A549 treated with CpdA at 1 μM for 4 hours (cell line): ENCODE data around the gene PFDN2. TPM values are rescaled to one million over a fixed set of nuclear protein-coding genes. Genes with fewer than 3 reads are reported as not detected.

ENCODE experiments used
- total RNA-seq: library from RNA; stranded (reverse); fragments of 200-300 nt; extraction: Qiagen RNA extraction; gene quantifications from 5 replicates; pipeline ENCODE4 v1.2.3, GENCODE V29; 2022; ENCODE audit warnings: low read depth

The PFDN2 gene, protein sequence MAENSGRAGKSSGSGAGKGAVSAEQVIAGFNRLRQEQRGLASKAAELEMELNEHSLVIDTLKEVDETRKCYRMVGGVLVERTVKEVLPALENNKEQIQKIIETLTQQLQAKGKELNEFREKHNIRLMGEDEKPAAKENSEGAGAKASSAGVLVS
- 121 to 142 TPM (median 125 TPM) in 5 replicates for total RNA-seq

GRCh38 chr1:161117759-161118581 is at the start of gene PFDN2, which contains the start of gene NIT1:
Gene PFDN2 (minus strand): TSS chr1:161118037. CDS start chr1:161118026, 11 bp downstream.
Gene NIT1 (plus strand): TSS chr1:161118105. CDS start chr1:161118177, 72 bp downstream.

DNA sequence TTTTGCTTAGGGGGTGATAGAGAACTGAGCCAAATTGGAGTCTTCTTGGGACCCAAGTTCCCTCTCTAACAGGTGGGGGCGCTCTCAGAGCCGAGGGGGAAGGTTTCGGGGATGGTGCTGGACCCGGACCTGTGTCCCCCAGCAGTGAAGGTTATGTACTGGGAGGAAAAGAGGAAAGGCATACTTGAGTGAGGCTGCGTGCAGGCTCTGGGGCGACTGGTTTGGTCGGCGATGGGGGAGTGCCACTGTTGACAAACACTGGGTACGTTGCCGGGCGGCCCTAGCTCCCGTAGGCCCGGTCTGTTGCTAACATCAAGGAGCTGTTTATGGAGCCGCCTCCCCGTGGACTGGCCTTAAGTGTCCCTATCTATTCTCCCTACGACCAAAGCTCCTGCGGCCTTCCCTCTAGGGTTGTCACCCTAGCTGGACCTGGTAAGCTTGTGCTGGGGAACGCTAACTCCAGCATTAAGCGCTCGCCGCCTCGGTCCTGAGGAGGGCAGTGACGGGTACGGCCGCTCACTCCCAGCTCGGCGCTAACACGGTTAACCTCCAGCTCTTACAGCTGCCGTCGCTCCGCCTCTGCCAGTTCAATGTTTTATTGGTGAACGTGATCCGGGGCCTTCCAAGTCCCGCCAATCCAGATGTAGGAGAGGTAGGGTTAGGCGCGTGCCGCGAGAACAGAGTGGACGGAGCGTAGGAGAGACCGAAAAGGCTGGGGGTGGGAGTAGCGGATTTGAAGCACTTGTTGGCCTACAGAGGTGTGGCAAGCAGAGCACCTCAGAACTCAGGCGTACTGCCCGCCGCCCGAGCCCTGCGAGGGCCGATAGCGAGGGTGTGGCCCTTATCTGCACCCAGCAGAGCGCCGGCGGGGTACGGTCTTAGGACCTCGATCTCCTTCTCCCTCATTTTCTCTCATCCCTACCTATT is 48.2 kb upstream of the PFDN2 start, which contains the start of gene PPOX:
Gene PPOX (plus strand): TSS at position 685 of the 927 bp plus-strand sequence. CDS start 422 bp downstream, outside the sequence.

DNA sequence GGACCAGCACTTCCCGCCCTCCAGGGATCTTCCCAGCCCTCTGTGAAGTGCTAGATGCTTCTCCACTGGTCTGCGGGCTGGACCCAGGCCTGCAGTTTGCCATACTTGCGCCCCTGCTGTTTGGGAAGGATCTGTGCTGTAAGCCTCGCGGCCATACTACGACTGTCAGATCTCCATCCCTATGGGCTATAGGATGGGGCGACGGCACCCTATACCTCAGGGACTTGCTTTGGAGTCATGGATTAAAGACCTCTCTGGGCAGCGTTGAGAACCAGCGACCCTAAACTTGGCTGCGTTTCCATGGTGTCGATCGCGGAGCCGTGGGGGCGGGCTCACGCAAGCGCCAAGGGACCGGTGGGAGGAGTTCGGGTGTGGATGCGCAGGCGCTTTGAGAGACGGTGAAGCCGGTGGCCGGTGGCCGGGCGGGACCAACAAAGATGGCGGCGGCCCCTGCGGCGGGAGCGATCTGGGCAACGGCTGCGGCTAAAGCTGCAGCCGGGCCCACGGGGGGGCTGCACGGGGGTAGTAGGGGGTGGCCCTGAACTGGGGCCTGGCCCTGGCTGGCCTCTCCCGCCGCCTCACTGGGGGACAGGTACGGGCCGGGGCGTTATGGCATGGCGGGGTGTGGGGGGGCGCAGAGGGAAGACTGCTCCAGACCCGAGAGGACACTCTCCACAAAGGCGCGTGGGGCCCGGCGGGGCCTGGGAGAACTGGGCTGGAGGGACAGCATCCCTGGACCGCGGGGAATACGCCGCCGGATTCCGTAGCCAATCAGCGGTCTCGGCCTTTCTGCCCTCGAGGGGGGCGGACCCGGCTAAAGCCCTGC is 41.5 kb upstream of the PFDN2 start, which contains the start of gene USP21:
Gene USP21 (plus strand): TSS at position 414 of the 826 bp plus-strand sequence. CDS start 1,141 bp downstream, outside the sequence.

GRCh38 chr1:161153682-161154337 is 36.0 kb upstream of the PFDN2 start, which contains the start of gene UFC1:
Gene UFC1 (plus strand): TSS chr1:161153978. CDS start chr1:161153998, 20 bp downstream.

GRCh38 chr1:161132410-161133219 is 14.8 kb upstream of the PFDN2 start, which contains the start of gene DEDD:
Gene DEDD (minus strand): TSS chr1:161132667. CDS start chr1:161124462, 8,205 bp downstream.

GRCh38 chr1:161098210-161099068 is 19.4 kb downstream of the PFDN2 start, which contains the start of gene KLHDC9:
Gene KLHDC9 (plus strand): TSS chr1:161098361. CDS start chr1:161098536, 175 bp downstream.

GRCh38 chr1:161089251-161089924 is 28.4 kb downstream of the PFDN2 start, which contains the start of gene NECTIN4:
Gene NECTIN4 (minus strand): TSS chr1:161089558. CDS start chr1:161089296, 262 bp downstream.

GRCh38 chr1:161069731-161070270 is 48.0 kb downstream of the PFDN2 start, which contains the start of gene ARHGAP30:
Gene ARHGAP30 (minus strand): TSS chr1:161069891. CDS start chr1:161069624, 267 bp downstream.

Other genes starting within 250 kb of the PFDN2 start
- gene ITLN1, start 232.9 kb downstream of the PFDN2 start, total RNA-seq = not detected in 5 replicates
- 0.16 TPM in 1 of 5 replicates, not detected in the others for gene ITLN2, start 163.2 kb downstream of the PFDN2 start, total RNA-seq
- gene F11R, start 96.9 kb downstream of the PFDN2 start, total RNA-seq = 42.3 to 56.2 TPM (median 52.6 TPM) in 5 replicates
- 0.25 to 0.52 TPM (median 0.40 TPM) in 4 of 5 replicates, not detected in the other for gene TSTD1, start 79.1 kb downstream of the PFDN2 start, total RNA-seq
- 51.2 to 62.5 TPM (median 55.3 TPM) in 5 replicates for gene USF1, start 72.1 kb downstream of the PFDN2 start, total RNA-seq
- gene ARHGAP30, start 48.1 kb downstream of the PFDN2 start, total RNA-seq = 0.05 to 0.19 TPM (median 0.11 TPM) in 4 of 5 replicates, not detected in the other
- 1.2 to 2.2 TPM (median 1.3 TPM) in 5 replicates for gene NECTIN4, start 28.5 kb downstream of the PFDN2 start, total RNA-seq
- gene KLHDC9, start 19.7 kb downstream of the PFDN2 start, total RNA-seq = 0.76 to 2.3 TPM (median 1.9 TPM) in 5 replicates
- 29.0 to 36.5 TPM (median 33.2 TPM) in 5 replicates for gene NIT1, start 68 bp upstream of the PFDN2 start, total RNA-seq
- 23.0 to 33.3 TPM (median 32.4 TPM) in 5 replicates for gene DEDD, start 14.6 kb upstream of the PFDN2 start, total RNA-seq
- gene UFC1, start 35.9 kb upstream of the PFDN2 start, total RNA-seq = 92.8 to 141 TPM (median 93.5 TPM) in 5 replicates
- gene USP21, start 41.5 kb upstream of the PFDN2 start, total RNA-seq = 18.2 to 26.4 TPM (median 23.5 TPM) in 5 replicates
- 12.9 to 16.4 TPM (median 14.2 TPM) in 5 replicates for gene PPOX, start 48.4 kb upstream of the PFDN2 start, total RNA-seq
- 25.3 to 32.6 TPM (median 30.6 TPM) in 5 replicates for gene B4GALT3, start 59.5 kb upstream of the PFDN2 start, total RNA-seq
- 0.01 TPM in 1 of 5 replicates, not detected in the others for gene ADAMTS4, start 81.0 kb upstream of the PFDN2 start, total RNA-seq
- gene NDUFS2, start 84.3 kb upstream of the PFDN2 start, total RNA-seq = 79.3 to 107 TPM (median 81.5 TPM) in 5 replicates
- 0.18 TPM in 1 of 5 replicates, not detected in the others for gene FCER1G, start 97.3 kb upstream of the PFDN2 start, total RNA-seq
- 4.4 TPM in 1 of 5 replicates, not detected in the others for gene APOA2, start 105.6 kb upstream of the PFDN2 start, total RNA-seq
- 9.7 to 11.4 TPM (median 11.1 TPM) in 5 replicates for gene TOMM40L, start 108.0 kb upstream of the PFDN2 start, total RNA-seq
- gene NR1I3, start 120.2 kb upstream of the PFDN2 start, total RNA-seq = 0.03 TPM in 1 of 5 replicates, not detected in the others
- 0.07 to 0.10 TPM (median 0.09 TPM) in 3 of 5 replicates, not detected in the others for gene PCP4L1, start 140.7 kb upstream of the PFDN2 start, total RNA-seq
- gene MPZ, start 191.9 kb upstream of the PFDN2 start, total RNA-seq = 0.15 to 0.32 TPM (median 0.21 TPM) in 5 replicates
- gene SDHC, start 196.3 kb upstream of the PFDN2 start, total RNA-seq = 235 to 259 TPM (median 245 TPM) in 5 replicates
- 0.14 to 0.36 TPM (median 0.25 TPM) in 3 of 5 replicates, not detected in the others for gene CFAP126, start 249.8 kb upstream of the PFDN2 start, total RNA-seq